Measurements from ENCODE around the gene UGT1A7.

- TF ChIP-seq REST (IDR thresholded peaks at IDR 0.05; ENCODE audit: borderline replicate concordance) (no peak), CTCF (IDR thresholded peaks at IDR 0.05; ENCODE audit: poor library complexity, severe bottlenecking) (no peak), EP300 (conservative IDR thresholded peaks at IDR 0.05; ENCODE audit: poor library complexity, severe bottlenecking) (no peak), EZH2 (IDR thresholded peaks at IDR 0.05; ENCODE audit: borderline replicate concordance, insufficient read depth, low read length, poor library complexity, severe bottlenecking) (no peak), RAD21 (conservative IDR thresholded peaks at IDR 0.05) (no peak), POLR2AphosphoS5 (IDR thresholded peaks at IDR 0.05) (no peak), SMC3 (conservative IDR thresholded peaks at IDR 0.05; ENCODE audit: poor library complexity) (no peak)
Observed at GRCh38 chr2:233798335-233799086, 116.8 kb downstream of the UGT1A7 start.
